Endothelial cell of umbilical vein (primary cell): ENCODE results near the gene SMCP. TPM values are rescaled to one million over a fixed set of nuclear protein-coding genes. Genes with fewer than 3 reads are reported as not detected.

Source experiments
- BruUV-seq: library from RNA; stranded (reverse); fragments of 400-500 nt; replicated peaks from 2 replicates; lab custom pipeline; 2021; lab: Mats Ljungman, UMichigan
- CTCF ChIA-PET: fragments of 300-600, 350-600 bp; sonication (Branson Sonifier 250); formaldehyde crosslinking; loops from one replicate; lab custom pipeline; 2021; ENCODE audit warnings: antibody characterized with exemption, inconsistent platforms; lab: Charles Lee
- POLR2A ChIA-PET: fragments of 300-600, 350-600 bp; sonication (Branson Sonifier 250); formaldehyde crosslinking; loops from one replicate; lab custom pipeline; 2021; ENCODE audit warnings: antibody characterized with exemption, inconsistent platforms; lab: Charles Lee
- DNase-seq: peaks from one replicate; pipeline ENCODE4 v3.0.0-alpha.2; 2011; ENCODE audit warnings: low read depth, low spot score
- FAIRE-seq: peaks from 2 replicates; lab custom pipeline; 2011; peaks lifted over from hg19 to GRCh38; lab: Jason Lieb, UNC
- H2AFZ ChIP-seq: 2 replicates; pipeline ENCODE4 v1.6.0; 2012; ENCODE audit warnings: low read depth, low read length, control low read depth, inconsistent platforms
- H3K27ac ChIP-seq: 2 replicates; pipeline ENCODE4 v1.5.1; 2011; ENCODE audit warnings: low read depth, mild to moderate bottlenecking, control low read depth, low read length, moderate library complexity; ENCODE audit not compliant: insufficient read depth
- H3K27me3 ChIP-seq, 2 experiments: 2 replicates each; pipeline versions ENCODE4 v1.6.0 to v1.6.1; 2011; ENCODE audit warnings: low read length in 2 of 2, mixed read lengths in 1 of 2; ENCODE audit not compliant: control insufficient read depth in 2 of 2, insufficient read depth in 2 of 2
- H3K36me3 ChIP-seq, 2 experiments: 2 replicates in 1 of 2; 3 replicates in 1 of 2; pipeline ENCODE4 v1.5.1; 2011; ENCODE audit warnings: low read length in 2 of 2, mild to moderate bottlenecking in 1 of 2, moderate library complexity in 1 of 2; ENCODE audit not compliant: control insufficient read depth in 2 of 2, insufficient read depth in 2 of 2; ENCODE audit errors: extremely low read depth in 1 of 2
- H3K4me1 ChIP-seq: 3 replicates; pipeline ENCODE4 v1.5.1; 2011; ENCODE audit warnings: mild to moderate bottlenecking, low read length; ENCODE audit not compliant: control insufficient read depth, insufficient read depth; ENCODE audit errors: extremely low read depth
- H3K4me2 ChIP-seq: 2 replicates; pipeline ENCODE4 v1.6.1; 2011; ENCODE audit warnings: low read length, control low read depth, mixed read lengths; ENCODE audit not compliant: insufficient read depth
- H3K4me3 ChIP-seq, 3 experiments: fragments of 200-600 bp in 1 of 3; sonication (generic), shearing (Covaris generic) in 1 of 3; replicated peaks in 1 of 3; 2 replicates each; pipeline ENCODE4 v1.5.1; 2011 to 2016; ENCODE audit warnings: control low read depth in 3 of 3, low read length in 3 of 3, mild to moderate bottlenecking in 2 of 3, inconsistent platforms in 1 of 3, low read depth in 1 of 3, moderate library complexity in 1 of 3; ENCODE audit not compliant: insufficient read depth in 1 of 3
- H3K79me2 ChIP-seq: 2 replicates; pipeline ENCODE4 v1.6.0; 2012; ENCODE audit warnings: low read length, inconsistent platforms; ENCODE audit not compliant: control insufficient read depth, insufficient read depth
- H3K9ac ChIP-seq: replicated peaks from 2 replicates; pipeline ENCODE3; 2011; ENCODE audit warnings: low read length, control low read depth; ENCODE audit not compliant: insufficient read depth; ENCODE audit errors: extremely low read depth
- H3K9me1 ChIP-seq: replicated peaks from 3 replicates; pipeline ENCODE4 v1.6.0; 2011; ENCODE audit warnings: mild to moderate bottlenecking, low read length; ENCODE audit not compliant: control insufficient read depth, insufficient read depth; ENCODE audit errors: extremely low read depth
- H3K9me3 ChIP-seq: replicated peaks from 2 replicates; pipeline ENCODE4 v1.5.1; 2012; ENCODE audit warnings: low read length, inconsistent platforms; ENCODE audit not compliant: control insufficient read depth, insufficient read depth
- H4K20me1 ChIP-seq: replicated peaks from 2 replicates; pipeline ENCODE3; 2011; ENCODE audit warnings: mild to moderate bottlenecking, low read length; ENCODE audit not compliant: control insufficient read depth, insufficient read depth; ENCODE audit errors: extremely low read depth
- CTCF ChIP-seq, 2 donors: IDR thresholded peaks; 1 replicate in 1 of 2; 2 replicates in 1 of 2; pipeline ENCODE4 v1.5.1; 2011; ENCODE audit warnings: low read length in 2 of 2, mild to moderate bottlenecking in 2 of 2, moderate library complexity in 2 of 2, control low read depth in 1 of 2, inconsistent platforms in 1 of 2, low read depth in 1 of 2; ENCODE audit not compliant: insufficient read depth in 1 of 2; ENCODE audit errors: extremely low read depth in 1 of 2
- EZH2 ChIP-seq: IDR thresholded peaks from 2 replicates; pipeline ENCODE4 v1.6.1; 2012; ENCODE audit warnings: borderline replicate concordance, low read depth, mild to moderate bottlenecking, moderate library complexity, low read length, inconsistent platforms; ENCODE audit not compliant: severe bottlenecking
- FOS ChIP-seq: IDR thresholded peaks from 2 replicates; pipeline ENCODE4 v1.6.1; 2011; ENCODE audit warnings: mild to moderate bottlenecking, low read length, moderate library complexity, borderline replicate concordance; ENCODE audit not compliant: insufficient read depth
- GATA2 ChIP-seq: IDR thresholded peaks from 2 replicates; pipeline ENCODE4 v1.7.0; 2011; ENCODE audit warnings: low read depth, mild to moderate bottlenecking, moderate library complexity, mixed read lengths, low read length; ENCODE audit not compliant: insufficient read length, insufficient read depth
- dilution Hi-C: fragments of 300-500 bp; cut with MboI; formaldehyde crosslinking; loops from one replicate; pipeline ENCODE4 v1.15.0; 2019; ENCODE audit warnings: low sequenced_read_pairs; ENCODE audit not compliant: extremely low pct_ligation_motif_present
- intact Hi-C: fragments of 100-400 bp; cut with micrococcal nuclease; formaldehyde crosslinking; loops from one replicate; pipeline ENCODE4 v1.10.0; 2022
- polyA plus RNA-seq, 4 experiments: library from polyadenylated mRNA; depleted of rRNA in 3 of 4; stranded (reverse) in 3 of 4; unstranded in 1 of 4; fragments of >200 nt; gene quantifications; 2 replicates each; pipeline versions ENCODE4 v1.2.1 to v1.2.3, GENCODE V29; 2011 to 2012; ENCODE audit warnings: missing spikeins in 1 of 4
- total RNA-seq: library from RNA; stranded (reverse); gene quantifications from 2 replicates; pipeline ENCODE4 v1.2.3, GENCODE V29; 2021

Gene SMCP
- total and polyA plus RNA-seq, 2 donors (not counting 3 experiments of a cell fraction or from before 2014, with no cell fraction given) = not detected

GRCh38 chr1:152932170-152932811, 54.2 kb downstream of the SMCP start:
- CTCF ChIA-PET = no interaction called here

More at GRCh38 chr1:152932170-152932811, 54.2 kb downstream of the SMCP start:
- Histone ChIP-seq H3K27me3 (no peaks in the 10 kb centered on the region), H4K20me1 (no peaks in the 10 kb centered on the region), H3K4me3 (no peak overlapping the region), H3K36me3 (no peaks in the 10 kb centered on the region), H3K9me3 (no peaks in the 10 kb centered on the region), H3K27ac (no peak overlapping the region), H3K9ac (no peak overlapping the region), H3K4me2 (no peak overlapping the region), H3K79me2 (no peaks in the 10 kb centered on the region), H3K4me1 (no peaks in the 10 kb centered on the region), H3K9me1 (no peaks in the 10 kb centered on the region), H2AFZ (no peak overlapping the region)
- DNase-seq = no peak
- no TSS peak for BruUV-seq
- dilution Hi-C loops = no loop called here
- POLR2A ChIA-PET = no interaction called here
- intact Hi-C loops = no loop called here
- no peak for TF ChIP-seq CTCF (IDR thresholded peaks at IDR 0.05; ENCODE audit: extremely low read depth in 1 of 2, insufficient read depth in 1 of 2, low read depth in 1 of 2, low read length in 2 of 2)
- TF ChIP-seq FOS = no peak
- TF ChIP-seq EZH2 = no peak
- TF ChIP-seq GATA2 = no peak
- FAIRE-seq = no peak
